Epidermal melanocyte (primary cell): ENCODE measurements around the gene RNF26.
A peak's percentile ranks its signal among the peaks of the same experiment; 100 is the strongest.

Experiments used
- DNase-seq: peaks from one replicate; pipeline ENCODE4 v3.0.0; 2011; ENCODE audit warnings: low spot score; ENCODE audit not compliant: insufficient read length

RNF26 gene

GRCh38 chr11:119336744-119337469 is 2.6 kb downstream of the RNF26 start:
- peak; percentile 9 for DNase-seq

- peak; percentile 14 for DNase-seq
These were observed 3.4 kb downstream of the RNF26 start for GRCh38 chr11:119337581-119338317.

GRCh38 chr11:119338318-119338890 is 4.1 kb downstream of the RNF26 start:
- DNase-seq: peak; percentile 90

- peak; percentile 7 for DNase-seq
These were observed 4.8 kb downstream of the RNF26 start for GRCh38 chr11:119338965-119339588.

GRCh38 chr11:119339589-119340334 is 5.4 kb downstream of the RNF26 start:
- peak; percentile 74 for DNase-seq

GRCh38 chr11:119340335-119341221 is 6.3 kb downstream of the RNF26 start, which contains the start of gene C1QTNF5:
TSS of gene C1QTNF5 (minus strand) at chr11:119340883. CDS start at chr11:119340397, 486 bp downstream.
- peak; percentile 84 for DNase-seq

- peak; percentile 13 for DNase-seq
These were observed 7.1 kb downstream of the RNF26 start for GRCh38 chr11:119341222-119342022.

GRCh38 chr11:119342023-119342300 is 7.6 kb downstream of the RNF26 start:
- DNase-seq: peak; percentile 12

GRCh38 chr11:119342362-119343130 is 8.2 kb downstream of the RNF26 start:
- DNase-seq: peak; percentile 10

GRCh38 chr11:119343726-119344125 is 9.4 kb downstream of the RNF26 start:
- no peak for DNase-seq

- DNase-seq: peak; percentile 6
These were observed 10.1 kb downstream of the RNF26 start for GRCh38 chr11:119344291-119345010.

GRCh38 chr11:119345685-119346084 is 11.4 kb downstream of the RNF26 start:
- DNase-seq: no peak

GRCh38 chr11:119346605-119347004 is 12.3 kb downstream of the RNF26 start, which contains the start of gene MFRP:
TSS of gene MFRP (minus strand) at chr11:119346705. CDS start at chr11:119346513, 192 bp downstream.
- DNase-seq: no peak

GRCh38 chr11:119347242-119347641 is 12.9 kb downstream of the RNF26 start:
- peak; percentile 41 for DNase-seq

- DNase-seq: peak; percentile 15
These were observed 13.7 kb downstream of the RNF26 start for GRCh38 chr11:119347940-119348605.

GRCh38 chr11:119350302-119350701 is 16.0 kb downstream of the RNF26 start:
- DNase-seq: peak; percentile 5

- no peak for DNase-seq
These were observed 16.9 kb downstream of the RNF26 start for GRCh38 chr11:119351232-119351631.
